C4-2B (cell line): ENCODE measurements around the gene KCNMA1.

Experiments used
- ZFX ChIP-seq: fragments of 450-650 bp; IDR thresholded peaks from 2 replicates; pipeline ENCODE4 v1.6.1; 2017
- TF ChIP-seq, protein P1 (sequence below): fragments of 450-650 bp; conservative IDR thresholded peaks from 2 replicates; pipeline ENCODE4 v1.5.1; 2017; ENCODE audit warnings: mild to moderate bottlenecking

GRCh38 chr10:77074104-77074624 is 563.4 kb downstream of the KCNMA1 start:
- TF ChIP-seq, protein P1, sequence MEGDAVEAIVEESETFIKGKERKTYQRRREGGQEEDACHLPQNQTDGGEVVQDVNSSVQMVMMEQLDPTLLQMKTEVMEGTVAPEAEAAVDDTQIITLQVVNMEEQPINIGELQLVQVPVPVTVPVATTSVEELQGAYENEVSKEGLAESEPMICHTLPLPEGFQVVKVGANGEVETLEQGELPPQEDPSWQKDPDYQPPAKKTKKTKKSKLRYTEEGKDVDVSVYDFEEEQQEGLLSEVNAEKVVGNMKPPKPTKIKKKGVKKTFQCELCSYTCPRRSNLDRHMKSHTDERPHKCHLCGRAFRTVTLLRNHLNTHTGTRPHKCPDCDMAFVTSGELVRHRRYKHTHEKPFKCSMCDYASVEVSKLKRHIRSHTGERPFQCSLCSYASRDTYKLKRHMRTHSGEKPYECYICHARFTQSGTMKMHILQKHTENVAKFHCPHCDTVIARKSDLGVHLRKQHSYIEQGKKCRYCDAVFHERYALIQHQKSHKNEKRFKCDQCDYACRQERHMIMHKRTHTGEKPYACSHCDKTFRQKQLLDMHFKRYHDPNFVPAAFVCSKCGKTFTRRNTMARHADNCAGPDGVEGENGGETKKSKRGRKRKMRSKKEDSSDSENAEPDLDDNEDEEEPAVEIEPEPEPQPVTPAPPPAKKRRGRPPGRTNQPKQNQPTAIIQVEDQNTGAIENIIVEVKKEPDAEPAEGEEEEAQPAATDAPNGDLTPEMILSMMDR = no peak
- TF ChIP-seq ZFX = no peak
